GM19351 (cell line): ENCODE results near the gene FHAD1.
"Not testable (repeated sequence)": the region's sequence is repeated elsewhere in the genome, so short reads cannot be mapped to it uniquely, and the experiment has no call there.

ENCODE experiments used
- ATAC-seq: cut with Tn5 transposase; IDR thresholded peaks from one replicate; pipeline ENCODE4 v1.9.1; 2021; ENCODE audit warnings: mild to moderate bottlenecking, moderate library complexity; ENCODE audit not compliant: unreplicated experiment

Gene FHAD1

DNA sequence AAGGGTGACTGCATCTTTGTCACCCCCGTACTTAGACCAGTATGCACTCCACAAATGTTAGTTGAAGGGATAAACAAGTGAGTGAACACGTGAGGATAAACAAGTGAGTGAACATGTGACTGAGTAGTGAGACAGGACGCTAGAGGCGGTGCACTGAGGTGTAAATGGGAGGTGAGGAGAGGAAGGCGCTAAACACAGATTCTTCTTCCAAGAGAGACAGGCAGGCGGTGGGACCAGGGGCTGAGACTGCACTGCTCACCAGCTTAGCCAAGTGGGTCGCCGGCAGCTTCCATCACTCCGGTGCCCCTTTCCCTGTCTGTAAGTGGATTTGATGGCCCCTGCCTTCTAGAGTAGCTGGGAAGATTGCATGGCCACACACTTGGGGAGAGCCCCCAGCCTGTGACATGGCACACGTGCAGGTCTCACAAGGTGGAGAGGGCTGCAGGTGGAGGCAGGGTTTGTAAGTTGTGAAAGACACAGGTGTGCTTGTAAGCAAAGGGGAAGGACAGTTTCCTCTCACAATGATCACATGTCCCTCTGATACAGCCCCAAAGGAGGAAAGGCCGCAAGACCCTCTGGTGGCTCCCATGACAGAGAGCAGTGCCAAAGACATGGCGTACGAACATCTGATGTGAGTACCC lies 115.2 kb downstream of the FHAD1 start:
- no peak for ATAC-seq

GRCh38 chr1:15362737-15363128 lies 115.7 kb downstream of the FHAD1 start:
- no peak for ATAC-seq

- no peak for ATAC-seq
These were observed 117.7 kb downstream of the FHAD1 start for GRCh38 chr1:15364740-15365139.

- ATAC-seq = no peak
These were observed 121.9 kb downstream of the FHAD1 start for GRCh38 chr1:15368888-15369287.

DNA sequence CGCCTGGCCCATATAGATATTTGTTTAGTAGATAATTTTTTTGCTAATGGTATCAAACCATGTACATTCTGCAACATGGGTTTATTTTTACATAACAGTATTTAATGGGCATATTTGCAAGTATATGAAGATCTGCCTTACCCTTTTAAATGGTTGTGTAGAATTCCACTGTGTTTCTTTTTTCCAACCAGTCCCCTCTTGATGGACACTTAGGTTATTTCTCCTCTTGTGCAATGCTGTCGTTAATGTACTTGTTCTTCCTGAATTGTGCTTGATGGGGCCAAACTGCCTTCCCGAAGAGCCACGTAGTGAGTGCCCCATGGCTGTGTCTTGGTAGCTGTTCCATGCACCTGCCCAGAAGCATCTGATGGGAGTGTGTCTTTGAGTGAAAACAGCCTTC lies 123.2 kb downstream of the FHAD1 start:
- no peak for ATAC-seq

DNA sequence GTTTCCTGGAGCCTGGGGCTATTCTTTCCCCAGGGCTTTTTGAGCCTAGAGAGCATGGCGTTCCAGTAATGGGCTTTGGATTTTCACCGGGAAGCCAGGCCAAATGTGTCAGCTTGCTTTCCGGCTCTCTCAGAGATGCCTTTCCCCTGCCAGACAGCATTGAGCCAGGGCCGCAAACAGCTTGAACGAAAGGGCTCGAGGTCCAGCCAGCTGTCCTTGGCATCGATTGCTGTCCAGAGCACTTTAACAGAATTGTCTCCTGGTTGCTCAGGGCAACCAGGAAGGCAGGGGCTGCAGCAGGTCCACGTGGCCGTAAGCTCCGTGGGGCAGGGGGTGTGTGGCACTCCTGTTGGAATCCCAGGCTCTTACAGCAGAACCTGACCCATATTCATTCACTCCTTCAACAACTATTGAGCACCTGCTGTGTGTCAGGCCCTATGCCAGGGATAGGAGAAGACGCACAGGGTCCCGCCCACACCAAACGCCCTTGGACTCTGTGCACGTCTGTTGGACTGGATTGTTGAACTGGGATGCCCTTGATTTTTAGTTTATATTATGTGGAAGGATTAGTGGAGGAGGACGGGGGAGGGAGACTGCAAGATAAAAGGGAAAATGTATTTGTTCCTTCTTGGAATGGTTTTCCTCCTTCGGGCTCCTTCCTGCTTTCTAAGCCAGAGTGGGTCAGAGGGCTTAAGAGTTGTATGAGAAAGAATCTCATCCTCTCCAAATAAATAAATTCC lies 123.9 kb downstream of the FHAD1 start:
- no peak for ATAC-seq

GRCh38 chr1:15371610-15372545 lies 124.9 kb downstream of the FHAD1 start:
- no peak for ATAC-seq

GRCh38 chr1:15378729-15379128 lies 131.7 kb downstream of the FHAD1 start:
- no peak for ATAC-seq

- not testable (repeated sequence) for ATAC-seq
These were observed 132.1 kb downstream of the FHAD1 start for GRCh38 chr1:15379151-15379550.

DNA sequence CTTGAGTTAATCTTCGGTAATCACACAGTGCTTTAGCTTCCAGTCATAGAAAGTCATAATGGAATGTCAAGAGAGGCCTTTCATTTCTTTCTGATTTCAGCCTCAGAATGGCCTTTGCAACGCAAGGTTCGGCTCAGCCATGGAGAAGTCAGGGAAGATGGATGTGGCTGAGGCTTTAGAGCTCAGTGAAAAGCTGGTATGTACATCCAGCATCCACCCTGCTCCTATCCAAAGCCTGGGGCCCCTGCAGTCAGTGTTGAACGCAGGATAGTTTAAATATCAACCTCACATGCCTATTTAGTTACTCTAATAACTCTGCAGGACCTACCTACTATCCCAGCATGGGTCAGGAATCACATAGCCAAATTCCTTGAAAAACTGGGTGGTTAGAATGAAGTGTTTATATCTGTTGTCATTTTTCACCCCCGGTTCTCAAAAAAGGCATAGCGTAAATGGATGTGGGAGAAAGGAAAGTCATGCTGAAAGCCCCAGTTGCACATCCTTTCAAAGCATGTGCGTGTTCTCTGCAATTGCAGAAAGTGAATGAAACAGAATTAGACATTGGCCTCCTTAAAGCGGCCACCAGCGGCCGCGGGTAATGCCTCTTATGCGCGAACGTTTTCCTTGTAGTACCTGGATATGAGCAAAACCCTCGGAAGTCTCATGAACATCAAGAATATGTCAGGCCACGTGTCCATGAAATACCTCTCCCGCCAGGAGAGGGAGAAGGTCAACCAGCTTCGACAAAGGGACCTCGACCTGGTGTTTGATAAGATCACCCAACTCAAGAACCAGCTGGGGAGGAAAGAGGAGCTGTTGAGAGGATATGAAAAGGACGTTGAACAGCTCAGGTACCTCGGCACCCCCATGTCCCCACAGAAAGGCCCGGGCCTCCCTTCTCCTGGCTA lies 133.8 kb downstream of the FHAD1 start:
- no peak for ATAC-seq

DNA sequence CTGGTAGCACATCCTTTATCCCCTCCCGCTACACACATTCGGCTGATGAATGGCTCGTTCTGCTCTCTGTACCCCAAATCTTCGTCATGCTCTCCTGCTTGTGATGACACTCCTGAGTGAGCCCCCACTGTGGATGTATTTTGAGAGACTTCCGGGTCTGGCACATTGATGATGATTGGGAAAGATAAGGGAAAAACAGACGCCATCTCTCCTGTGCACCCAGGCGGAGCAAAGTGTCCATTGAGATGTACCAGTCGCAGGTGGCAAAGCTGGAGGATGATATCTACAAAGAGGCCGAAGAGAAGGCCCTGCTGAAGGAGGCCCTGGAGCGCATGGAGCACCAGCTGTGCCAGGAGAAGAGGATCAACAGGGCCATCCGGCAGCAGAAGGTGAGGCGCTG lies 134.8 kb downstream of the FHAD1 start:
- no peak for ATAC-seq

GRCh38 chr1:15382601-15383518 lies 135.8 kb downstream of the FHAD1 start:
- no peak for ATAC-seq

- ATAC-seq = no peak
These were observed 136.8 kb downstream of the FHAD1 start for GRCh38 chr1:15383810-15384209.

- ATAC-seq = peak; percentile 49
These were observed 137.4 kb downstream of the FHAD1 start for GRCh38 chr1:15384301-15384901.

DNA sequence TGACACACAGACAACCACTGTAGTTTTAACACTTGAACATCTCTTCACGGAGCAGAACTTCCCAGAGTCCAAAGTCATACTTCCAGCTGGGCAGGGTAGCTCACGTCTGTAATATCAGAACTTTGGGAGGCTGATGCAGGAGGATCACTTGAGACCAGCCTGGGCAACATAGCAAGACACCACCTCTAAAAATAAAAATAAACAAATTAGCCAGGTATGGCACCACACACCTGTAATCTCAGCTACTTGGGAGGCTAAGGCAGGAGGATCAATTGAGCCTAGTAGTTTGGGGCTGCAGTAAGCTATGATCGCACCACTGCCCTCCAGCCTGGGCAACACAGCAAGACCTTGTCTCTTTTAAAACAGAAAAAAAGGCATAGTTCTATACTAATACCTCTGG lies 138.4 kb downstream of the FHAD1 start:
- no peak for ATAC-seq

- ATAC-seq = no peak
These were observed 139.2 kb downstream of the FHAD1 start for GRCh38 chr1:15386164-15386749.

- ATAC-seq = no peak
These were observed 141.3 kb downstream of the FHAD1 start for GRCh38 chr1:15388201-15388880.

DNA sequence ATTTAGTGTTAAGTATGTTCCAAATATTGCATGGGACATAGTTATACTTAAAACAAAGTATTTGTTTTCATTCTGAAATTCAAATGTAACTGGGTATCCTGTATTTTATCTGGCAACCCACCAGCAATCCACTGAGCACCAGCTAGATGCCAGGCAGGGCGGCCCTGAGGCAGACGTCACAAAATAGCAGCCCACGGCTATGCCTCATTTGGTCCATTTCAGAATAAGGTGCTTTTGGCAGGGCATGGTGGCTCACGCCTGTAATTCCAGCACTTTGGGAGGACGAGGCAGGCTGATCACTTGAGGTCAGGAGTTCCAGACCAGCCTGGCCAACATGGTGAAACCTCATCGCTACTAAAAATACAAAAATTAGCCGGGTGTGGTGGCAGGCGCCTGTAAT lies 142.8 kb downstream of the FHAD1 start:
- not testable (repeated sequence) for ATAC-seq
